Measurements from ENCODE around the gene ATOX1.

ATOX1 gene

DNA sequence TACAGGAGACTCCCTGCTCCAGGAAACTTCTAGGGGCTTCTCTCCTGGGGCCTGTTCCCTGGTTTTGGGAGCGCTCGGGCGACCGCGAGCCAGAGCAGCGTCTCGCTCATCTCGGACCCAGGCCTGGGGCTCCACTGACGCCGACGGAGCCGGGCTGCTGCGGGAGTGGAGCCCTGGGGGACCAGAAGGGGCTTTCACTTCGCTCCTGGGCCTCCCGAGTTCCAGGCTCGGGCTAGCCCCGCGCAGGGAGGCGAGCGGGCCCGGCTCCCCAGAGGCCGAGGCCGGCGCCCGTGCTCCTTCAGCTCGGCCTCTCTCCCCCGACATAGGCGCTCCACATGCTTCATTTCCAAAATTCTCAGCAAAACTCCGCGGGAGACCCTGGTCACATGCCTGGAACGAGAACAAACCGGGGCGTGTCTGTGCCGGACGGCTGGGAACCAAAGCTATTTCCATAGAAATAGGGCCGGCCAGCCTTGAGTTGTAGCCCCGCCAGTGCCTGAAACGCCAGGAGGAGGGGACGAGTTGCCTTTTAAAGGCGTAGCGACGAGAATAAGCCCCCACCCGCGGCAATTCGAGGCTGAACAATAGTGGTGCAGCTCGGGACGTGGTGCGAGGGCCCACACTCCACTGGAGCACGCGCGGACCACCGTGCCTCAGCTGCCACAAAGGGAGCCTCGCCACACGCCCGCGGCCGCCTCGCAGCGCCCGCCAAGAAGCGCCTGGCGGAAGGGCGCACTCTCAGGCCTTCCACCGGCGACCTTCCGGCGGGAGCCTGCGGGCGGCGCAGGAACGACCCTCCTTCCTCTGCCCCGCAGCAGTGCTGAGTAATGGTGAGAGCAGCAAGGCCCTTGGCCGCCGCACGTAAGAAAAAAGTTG is 12.2 kb upstream of the ATOX1 start:
- in situ Hi-C loops (cut with MboI; ENCODE audit: low sequenced_read_pairs) = no loop called here

DNA sequence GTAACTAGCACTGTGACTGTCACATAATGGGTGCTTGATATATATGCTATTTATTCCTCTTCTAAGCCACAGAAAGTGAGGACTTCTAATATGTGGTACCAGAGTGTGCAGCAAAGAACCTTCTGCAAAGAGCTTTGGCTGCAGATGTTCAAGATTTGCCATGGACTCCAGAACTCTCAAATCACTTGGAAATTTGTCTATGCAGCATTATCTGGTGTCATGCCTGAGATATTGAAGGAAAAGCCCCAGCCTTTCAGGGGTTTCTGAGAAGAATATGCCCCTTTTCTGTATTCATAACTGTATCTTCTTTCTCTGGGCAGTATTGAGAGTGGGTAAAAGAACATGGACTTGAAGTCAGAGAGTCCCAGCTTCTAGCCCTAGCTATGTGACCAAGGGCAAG is 8.5 kb upstream of the ATOX1 start:
- in situ Hi-C loops (cut with MboI; ENCODE audit: low sequenced_read_pairs) = no loop called here

DNA sequence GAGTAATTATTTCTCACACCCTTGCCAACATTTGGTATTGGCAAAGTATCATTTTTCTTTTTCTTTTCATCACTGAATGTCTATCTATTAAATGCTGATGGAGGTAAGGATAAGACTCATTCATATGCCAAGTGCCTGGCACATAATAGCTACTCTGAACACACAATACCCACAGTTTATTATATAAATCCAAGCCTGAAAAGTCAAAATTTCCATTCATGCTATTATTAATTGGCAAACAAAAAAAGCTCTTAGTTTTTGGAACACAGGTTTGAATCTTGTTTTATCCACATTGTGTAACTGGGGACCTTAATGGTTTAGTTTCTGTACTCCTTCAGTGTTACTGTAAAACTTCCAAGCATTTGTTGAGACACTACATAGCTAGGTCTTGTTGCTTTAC is 6.4 kb upstream of the ATOX1 start:
- in situ Hi-C loops (cut with MboI; ENCODE audit: low sequenced_read_pairs) = no loop called here

DNA sequence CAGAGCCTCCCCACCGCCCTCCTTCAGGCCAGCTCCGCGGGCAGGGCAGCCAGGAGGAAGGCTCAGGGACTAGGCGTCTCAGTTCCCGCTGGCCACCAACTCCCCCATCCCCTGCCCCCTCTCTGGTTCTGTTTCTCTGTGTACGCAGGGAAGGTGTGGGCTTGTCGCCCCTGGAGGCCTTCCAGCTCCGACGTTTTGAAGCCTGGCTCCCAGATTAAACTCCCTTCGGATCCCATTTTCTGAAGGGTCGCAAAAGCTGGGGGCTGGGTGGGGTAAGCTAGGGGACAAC is 346 bp downstream of the ATOX1 start:
- in situ Hi-C loops (cut with MboI; ENCODE audit: low sequenced_read_pairs) = no loop called here

DNA sequence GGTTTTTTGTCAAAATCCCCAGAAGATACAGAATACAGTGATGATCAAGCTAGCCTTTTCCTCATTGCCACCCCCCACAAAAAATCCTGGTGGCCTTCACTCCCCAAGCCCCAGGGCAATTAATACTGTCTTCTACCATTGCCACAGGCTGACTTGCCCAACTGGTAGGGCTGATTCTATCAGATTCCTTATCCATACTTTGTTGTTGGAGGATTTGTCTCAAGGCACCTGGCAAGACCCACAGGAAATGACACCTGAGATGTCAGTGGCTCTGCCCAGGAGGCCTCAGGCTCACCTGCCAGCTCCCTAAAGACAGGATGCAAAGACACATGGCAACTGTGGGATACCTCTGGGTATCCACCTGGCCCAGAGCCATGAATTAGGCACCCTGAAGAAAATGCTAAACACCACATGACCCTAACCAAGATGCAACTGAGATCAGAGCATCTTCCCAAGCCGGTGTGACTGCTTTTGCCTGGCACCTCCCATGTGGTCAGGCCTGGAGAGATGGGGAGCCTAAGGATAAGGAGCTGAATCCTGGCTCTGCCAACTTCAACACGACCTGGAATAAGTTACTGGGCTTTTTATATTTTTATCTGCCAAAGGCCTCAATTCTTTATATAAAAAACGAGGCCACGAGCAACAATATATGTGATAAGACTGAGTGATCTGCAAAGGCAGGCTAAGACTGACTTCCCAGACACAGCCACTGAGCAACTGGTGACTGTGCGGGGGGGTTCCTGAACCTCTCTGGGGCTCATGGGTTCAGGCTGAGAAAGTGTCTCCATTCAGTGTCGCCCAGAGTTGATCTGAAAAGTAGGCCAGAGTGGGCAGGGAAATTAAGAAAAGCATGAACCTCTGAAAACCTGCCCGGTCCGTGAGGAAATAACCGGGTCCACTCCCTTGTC is 944 bp downstream of the ATOX1 start:
- in situ Hi-C loops (cut with MboI; ENCODE audit: low sequenced_read_pairs) = no loop called here

DNA sequence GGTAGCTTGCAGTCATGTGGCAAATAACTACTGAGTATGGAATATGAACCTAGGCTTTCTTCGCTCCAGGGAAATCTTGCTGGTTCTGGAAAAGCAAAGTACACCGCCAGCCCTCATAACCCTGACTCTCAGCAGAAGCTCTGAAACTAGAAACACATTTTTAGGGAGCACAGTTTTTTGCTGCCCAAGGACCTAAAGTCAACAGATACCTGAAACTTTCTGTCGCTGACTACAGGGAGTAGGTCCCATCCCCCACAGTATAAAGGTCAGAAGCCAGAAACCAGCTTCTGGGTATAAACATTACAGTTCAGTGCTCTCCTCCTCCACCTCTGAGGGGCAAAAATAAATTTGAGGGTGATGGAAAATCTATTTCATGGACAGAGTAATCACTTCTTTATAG is 3.0 kb downstream of the ATOX1 start:
- in situ Hi-C loops (cut with MboI; ENCODE audit: low sequenced_read_pairs) = no loop called here

DNA sequence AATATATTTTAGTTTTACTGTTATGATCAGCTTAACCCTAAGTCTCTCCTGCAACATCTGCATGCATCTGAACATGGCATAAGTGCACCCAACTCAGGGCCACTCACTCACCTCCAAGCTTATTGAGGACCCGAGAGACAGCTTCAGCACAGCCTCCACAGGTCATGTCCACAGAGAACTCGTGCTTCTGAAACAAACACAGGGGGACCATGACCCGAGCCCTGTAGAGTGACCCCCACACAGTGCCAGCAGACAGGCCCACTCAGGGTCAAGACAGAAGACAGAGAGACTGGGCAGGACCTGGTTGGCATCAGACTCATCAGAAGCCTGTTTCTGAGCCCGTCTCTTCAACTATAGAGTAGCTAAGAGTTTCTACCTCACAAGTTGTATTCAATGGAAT is 6.8 kb downstream of the ATOX1 start:
- in situ Hi-C loops (cut with MboI; ENCODE audit: low sequenced_read_pairs) = no loop called here

DNA sequence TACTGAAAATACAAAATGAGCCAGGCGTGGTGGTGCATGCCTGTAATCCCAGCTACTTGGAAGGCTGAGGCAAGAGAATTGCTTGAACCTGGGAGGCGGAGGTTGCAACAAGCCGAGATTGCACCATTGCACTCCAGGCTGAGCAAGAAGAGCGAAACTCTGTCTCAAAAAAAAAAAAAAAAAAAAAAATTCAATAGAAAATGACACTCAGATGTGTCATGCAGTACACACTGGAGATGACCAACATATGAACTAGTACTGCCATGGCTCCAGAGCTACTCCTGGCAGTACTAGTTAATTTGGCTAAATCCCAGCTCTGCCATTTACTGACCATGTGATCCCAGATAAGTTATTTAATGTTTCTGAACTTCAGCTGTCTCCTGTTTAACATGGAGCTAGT is 7.3 kb downstream of the ATOX1 start:
- in situ Hi-C loops (cut with MboI; ENCODE audit: low sequenced_read_pairs) = no loop called here

DNA sequence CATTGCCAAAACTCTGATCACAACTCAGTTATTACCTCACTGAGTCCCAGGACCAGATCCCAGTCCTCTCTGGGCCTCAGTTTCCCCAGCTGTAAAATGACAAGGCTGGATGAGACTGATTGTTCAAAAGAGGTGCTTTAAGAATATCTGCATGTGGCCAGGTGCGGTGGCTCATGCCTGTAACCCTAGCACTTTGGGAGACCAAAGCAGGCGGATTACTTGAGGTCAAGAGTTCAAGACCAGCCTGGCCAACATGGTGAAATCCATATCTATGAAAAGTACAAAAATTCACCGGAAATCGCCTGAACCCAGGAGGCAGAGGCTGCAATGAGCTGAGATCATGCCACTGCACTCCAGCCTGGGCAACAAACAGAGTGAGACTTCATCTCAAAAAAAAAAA is 8.3 kb downstream of the ATOX1 start:
- in situ Hi-C loops (cut with MboI; ENCODE audit: low sequenced_read_pairs) = no loop called here

DNA sequence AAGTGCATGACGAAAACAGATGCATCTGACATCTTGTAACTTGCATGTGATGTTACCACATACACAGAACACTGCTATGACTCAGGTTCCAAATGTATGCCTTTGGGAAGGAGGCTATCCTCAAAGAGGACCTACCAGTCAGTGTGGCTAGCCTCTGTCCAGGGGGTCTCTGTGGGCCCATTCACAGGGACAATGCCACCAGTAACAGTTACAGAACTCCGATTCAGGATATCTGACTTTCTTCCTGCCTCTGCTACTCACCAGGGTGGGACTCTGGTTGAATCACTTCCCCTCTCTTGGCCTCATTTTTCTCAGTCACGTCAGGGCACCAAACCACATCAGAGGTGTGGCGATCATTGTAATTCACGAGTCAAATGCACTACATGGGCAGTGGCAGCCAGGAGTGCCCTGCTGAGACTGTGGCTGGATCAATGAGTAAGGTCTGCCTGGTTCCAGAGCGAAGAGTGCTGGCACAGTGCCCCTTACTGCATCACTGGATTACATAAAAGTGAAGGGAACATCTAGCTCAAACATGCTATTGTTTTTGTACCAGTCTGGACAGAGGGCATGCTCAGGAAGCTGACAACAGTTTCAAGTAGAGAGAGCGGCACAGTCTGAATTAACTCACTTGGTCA is 13.2 kb downstream of the ATOX1 start:
- in situ Hi-C loops (cut with MboI; ENCODE audit: low sequenced_read_pairs) = no loop called here

DNA sequence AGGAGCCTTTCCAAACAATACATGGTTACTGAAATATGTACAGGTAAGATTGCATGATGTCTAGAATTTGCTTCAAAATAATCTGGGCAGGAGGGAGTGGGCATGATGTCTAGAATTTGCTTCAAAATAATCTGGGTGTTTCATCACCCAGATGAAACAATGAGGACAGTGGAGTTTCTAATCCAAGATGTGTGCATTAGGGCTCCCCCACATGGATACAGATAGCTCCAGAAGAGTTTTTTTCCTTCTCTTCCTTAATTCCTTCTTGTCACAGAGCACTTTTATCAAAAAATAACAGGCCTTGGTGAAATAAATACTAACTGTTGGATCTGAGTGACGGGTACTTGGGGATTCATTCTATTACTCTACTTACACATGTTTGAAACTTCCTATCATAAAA is 14.9 kb downstream of the ATOX1 start:
- in situ Hi-C loops (cut with MboI; ENCODE audit: low sequenced_read_pairs) = no loop called here

DNA sequence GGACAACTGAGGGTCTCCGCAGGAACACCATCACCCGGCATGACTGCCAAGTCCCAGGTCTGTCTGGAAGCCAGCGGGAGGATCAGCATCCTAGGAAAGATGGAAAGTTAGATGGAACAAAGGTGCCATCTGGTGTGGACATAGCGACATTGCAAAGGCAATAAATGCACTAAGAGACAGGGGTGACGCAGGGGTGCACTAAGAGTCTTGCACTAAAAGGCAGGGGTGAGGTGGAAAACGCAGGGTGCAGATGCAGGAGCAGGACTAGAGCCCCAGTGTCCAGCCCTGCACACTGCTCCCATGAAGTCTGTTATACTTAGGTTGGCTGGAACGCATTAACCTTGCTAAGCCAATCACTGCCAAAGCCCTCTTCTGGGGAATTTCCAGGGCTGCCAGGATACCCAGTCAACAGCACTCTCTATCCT is 15.5 kb downstream of the ATOX1 start:
- in situ Hi-C loops (cut with MboI; ENCODE audit: low sequenced_read_pairs) = no loop called here

DNA sequence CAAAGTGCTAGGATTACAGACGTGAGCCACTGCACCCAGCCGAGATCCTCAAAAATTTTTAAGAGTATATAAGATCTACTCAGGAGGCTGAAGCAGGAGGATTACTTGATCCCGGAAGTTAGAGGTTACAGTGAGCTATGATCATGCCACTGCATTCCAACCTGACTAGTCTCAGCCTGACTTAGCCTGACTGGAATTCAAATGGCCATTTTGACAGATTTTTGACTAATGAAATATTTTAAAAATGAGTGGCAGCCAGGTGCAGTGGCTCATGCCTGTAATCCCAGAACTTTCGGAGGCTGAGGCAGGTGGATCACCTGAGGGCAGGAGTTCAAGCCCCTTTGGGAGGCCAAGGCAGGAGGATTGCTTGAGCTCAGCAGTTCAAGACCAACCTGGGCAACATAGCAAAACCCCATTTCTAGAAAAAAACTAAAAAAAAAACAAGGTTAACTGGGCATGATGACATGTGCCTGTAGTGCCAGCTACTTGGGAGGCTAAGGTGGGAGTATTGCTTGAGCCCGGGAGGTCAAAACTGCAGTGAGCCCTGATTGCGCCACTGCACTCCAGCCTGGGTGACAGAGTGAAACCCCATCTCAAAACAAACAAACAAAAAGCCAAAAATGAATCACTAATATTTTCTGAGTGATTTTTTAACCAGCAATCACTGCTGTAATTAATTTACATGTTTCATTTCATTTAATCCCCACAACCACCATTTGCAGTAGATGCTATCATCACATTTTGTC is 16.6 kb downstream of the ATOX1 start:
- in situ Hi-C loops (cut with MboI; ENCODE audit: low sequenced_read_pairs) = no loop called here

DNA sequence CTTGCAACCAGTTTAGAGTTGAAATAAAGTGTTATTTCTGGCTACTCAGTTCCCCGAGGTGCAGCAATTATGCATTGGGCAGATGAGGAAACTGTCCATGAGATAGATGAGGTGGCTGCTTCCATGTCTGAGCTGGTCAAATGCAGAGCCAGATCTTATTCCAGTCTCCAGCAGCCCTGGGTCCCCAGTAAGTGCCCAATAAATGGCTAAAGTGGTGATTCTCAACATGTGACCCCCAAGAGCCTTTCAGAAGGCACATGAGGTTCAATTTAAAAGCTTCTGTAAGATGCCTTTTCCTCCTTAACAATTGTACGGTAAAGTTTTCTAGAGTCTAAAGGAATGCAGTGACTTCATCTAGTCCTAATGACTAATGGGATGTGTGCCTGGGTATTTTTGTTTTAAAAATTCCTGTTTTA is 17.5 kb downstream of the ATOX1 start:
- in situ Hi-C loops (cut with MboI; ENCODE audit: low sequenced_read_pairs) = no loop called here

DNA sequence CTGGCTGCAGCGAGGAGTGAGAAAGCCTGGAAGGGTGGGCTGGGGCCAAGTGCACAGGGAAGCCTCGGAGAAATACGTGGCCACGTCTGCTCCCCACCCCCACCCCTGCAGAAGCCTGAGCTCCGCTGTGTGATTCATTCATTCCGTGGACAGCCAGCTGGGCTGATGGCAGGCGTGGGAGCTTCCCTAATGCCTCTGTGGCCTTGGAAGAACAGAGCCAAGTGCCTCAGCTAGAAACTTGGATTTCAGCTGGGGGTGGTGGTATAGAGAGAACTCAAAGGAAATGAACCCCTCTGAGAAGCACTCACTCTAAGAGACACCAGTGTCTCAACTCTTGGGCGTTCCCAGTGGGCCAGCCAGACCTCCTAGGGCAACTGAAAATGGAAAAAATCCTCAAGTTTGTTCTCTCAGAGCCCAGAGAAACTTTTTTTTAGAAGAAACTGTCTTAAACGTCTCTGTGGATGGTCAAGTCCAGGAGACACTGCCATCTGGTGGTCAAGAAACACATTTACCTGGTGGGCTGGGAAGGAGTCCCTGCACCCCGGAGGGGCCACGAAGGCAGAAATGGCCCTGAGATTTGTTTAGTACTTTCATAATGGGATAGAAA is 18.0 kb downstream of the ATOX1 start:
- in situ Hi-C loops (cut with MboI; ENCODE audit: low sequenced_read_pairs) = no loop called here

DNA sequence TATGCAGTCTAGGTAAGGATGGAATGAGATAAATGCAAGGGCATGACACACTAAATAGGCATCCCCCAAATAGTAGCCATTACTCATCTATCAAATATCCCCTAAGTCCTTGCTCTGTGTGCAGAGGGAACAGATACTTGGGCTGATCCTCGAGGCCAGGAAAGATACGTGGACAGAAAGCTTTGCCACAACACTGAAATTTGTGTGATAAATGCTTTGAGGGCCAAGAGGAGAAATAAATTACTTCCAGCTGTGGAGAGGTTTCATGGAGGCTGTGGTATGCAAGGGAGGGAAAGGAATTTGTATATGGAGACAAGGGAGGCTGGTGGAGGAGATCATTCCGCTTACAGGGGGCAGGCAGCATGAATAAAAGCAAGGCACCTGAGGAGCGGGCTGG is 18.5 kb downstream of the ATOX1 start:
- in situ Hi-C loops (cut with MboI; ENCODE audit: low sequenced_read_pairs) = no loop called here

DNA sequence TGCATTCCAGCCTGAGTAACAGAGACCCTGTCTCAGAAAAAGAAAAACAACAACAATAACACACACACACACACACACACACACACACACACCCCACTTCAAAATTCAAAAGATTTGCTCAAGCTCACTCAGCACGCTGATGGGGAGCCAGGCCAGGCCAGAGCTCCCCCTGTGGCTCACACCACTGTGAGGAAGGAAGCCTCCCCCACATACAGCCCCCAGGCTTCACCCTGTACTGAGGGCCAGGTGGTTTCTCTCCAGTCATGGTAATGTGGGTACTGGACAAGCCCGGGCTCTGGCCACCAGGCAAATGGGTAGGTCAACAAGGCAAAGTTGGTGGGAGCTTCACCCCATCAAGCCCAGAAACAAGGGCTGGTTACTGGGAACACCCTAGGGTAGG is 19.0 kb downstream of the ATOX1 start:
- in situ Hi-C loops (cut with MboI; ENCODE audit: low sequenced_read_pairs) = no loop called here

DNA sequence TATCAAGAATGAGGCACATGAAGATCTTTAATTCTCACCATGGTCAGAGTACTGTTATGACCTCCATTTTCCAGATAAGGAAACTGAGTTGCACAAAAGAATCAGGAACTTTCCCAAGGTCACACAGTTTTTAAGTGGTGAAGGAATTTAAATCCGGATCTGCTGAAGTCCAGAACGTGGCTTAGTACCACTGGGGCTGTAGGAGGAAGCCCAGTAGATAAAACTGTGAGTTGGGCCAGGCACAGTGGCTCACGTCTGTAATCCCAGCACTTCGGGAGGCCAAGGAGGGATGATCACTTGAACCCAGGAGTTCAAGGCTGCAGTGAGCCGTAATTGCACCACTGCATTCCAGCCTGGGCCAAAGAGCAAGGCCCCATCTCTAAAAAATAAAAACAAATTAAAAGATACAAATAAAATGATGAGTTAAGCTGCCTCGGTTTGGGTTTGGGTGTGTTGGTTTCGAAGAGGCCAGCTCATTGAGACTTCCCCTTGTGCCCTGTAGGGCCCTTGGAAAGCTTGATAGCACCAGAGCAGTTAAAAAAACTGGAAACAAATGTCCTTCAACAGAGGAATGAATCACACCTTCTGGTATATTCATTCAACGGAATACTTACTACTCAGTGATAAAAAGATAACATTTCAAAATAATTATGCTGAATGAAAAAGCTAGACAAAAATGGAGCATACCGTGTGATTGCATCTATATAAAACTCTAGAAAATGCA is 20.1 kb downstream of the ATOX1 start:
- in situ Hi-C loops (cut with MboI; ENCODE audit: low sequenced_read_pairs) = no loop called here

DNA sequence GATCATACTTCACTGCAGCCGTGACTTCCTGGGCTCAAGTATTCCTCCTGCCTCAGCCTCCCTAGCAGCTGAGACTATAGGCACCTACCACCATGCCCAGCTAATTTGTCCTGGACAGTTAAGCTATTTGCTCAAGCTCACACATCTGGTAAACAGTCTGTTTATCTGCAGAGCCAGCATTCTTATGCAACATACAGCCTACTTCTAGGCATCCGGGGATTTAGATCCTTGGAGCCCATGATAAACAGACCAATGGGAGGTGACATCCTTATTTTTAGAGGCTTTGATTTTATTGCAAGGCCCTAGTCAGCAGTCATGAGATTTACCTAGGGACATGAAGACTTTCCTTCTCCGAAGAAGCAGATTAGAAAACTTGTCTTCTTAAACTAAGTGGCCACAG is 21.0 kb downstream of the ATOX1 start:
- in situ Hi-C loops (cut with MboI; ENCODE audit: low sequenced_read_pairs) = no loop called here

DNA sequence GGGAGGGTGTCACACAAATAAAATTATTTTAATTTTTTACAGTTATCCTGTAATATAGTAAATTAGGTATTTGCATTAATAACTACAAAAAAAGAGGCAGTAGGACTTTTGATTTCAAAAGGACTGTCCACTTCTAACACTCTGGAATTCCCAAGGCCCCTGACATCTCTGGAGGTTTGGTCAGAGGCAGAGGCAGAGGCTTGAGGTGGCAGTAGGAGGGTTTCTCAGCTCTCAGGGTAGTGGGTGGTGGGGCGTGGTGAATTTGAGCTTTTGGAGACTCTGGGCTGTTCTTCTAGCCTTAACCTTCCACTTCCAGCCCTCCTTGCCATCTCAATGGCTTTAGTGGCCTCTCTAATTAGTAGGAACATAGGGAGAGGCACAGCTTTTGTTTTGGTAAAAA is 22.8 kb downstream of the ATOX1 start:
- in situ Hi-C loops (cut with MboI; ENCODE audit: low sequenced_read_pairs) = no loop called here

All from HL-60/S4 treated with phorbol 12-myristate 13-acetate at 8.2 ng/mL for 4 days and 3 days (cell line).